SK-N-SH (cell line): Measurements from ENCODE around the gene BZW2. TPM values are rescaled to one million over a fixed set of nuclear protein-coding genes. Genes with fewer than 3 reads are reported as not detected.

Source experiments
- CTCF ChIA-PET: fragments of 300-600, 350-600 bp; formaldehyde crosslinking; extraction: SDS; loops from one replicate; lab custom pipeline; 2021; lab: Yijun Ruan, JAX
- POLR2A ChIA-PET: fragments of 350-600 bp; sonication (Branson Sonifier 250); formaldehyde crosslinking; extraction: SDS; loops from one replicate; lab custom pipeline; 2020; ENCODE audit warnings: antibody characterized with exemption, inconsistent platforms; lab: Yijun Ruan, JAX
- DNase-seq: peaks from one replicate; pipeline ENCODE4 v3.0.0; 2012
- H2AFZ ChIP-seq: fragments of 200-600 bp; sonication (generic); 2 replicates; pipeline ENCODE4 v1.8.1; 2016; ENCODE audit warnings: antibody characterized with exemption, mild to moderate bottlenecking, low read depth
- H3F3A ChIP-seq: fragments of 200-600 bp; sonication (generic); replicated peaks from 2 replicates; pipeline ENCODE3; 2016; ENCODE audit warnings: antibody characterized with exemption, mild to moderate bottlenecking; ENCODE audit not compliant: insufficient read depth
- H3K27ac ChIP-seq, 2 experiments: fragments of 200-500 bp in 1 of 2; fragments of 200-600 bp in 1 of 2; sonication (Bioruptor generic) in 1 of 2; sonication (generic), shearing (Covaris generic) in 1 of 2; 2 replicates each; pipeline versions ENCODE4 v1.5.1 to v1.6.1; 2014 to 2016; ENCODE audit warnings: low read depth in 2 of 2, inconsistent platforms in 1 of 2, low read length in 1 of 2, mild to moderate bottlenecking in 1 of 2, mixed read lengths in 1 of 2
- H3K27me3 ChIP-seq: fragments of 200-600 bp; sonication (generic), shearing (Covaris generic); 2 replicates; pipeline ENCODE4 v1.6.1; 2016; ENCODE audit warnings: mixed run types; ENCODE audit not compliant: insufficient read depth
- H3K36me3 ChIP-seq, 2 experiments: fragments of 200-500 bp in 1 of 2; fragments of 200-600 bp in 1 of 2; sonication (Bioruptor generic) in 1 of 2; sonication (generic) in 1 of 2; replicated peaks in 1 of 2; 2 replicates each; pipeline versions ENCODE3 to v1.5.1; 2014 to 2016; ENCODE audit warnings: low read length in 1 of 2, mild to moderate bottlenecking in 1 of 2; ENCODE audit not compliant: insufficient read depth in 2 of 2, control insufficient read depth in 1 of 2
- H3K4me1 ChIP-seq, 2 experiments: fragments of 200-500 bp in 1 of 2; fragments of 200-600 bp in 1 of 2; sonication (Bioruptor generic) in 1 of 2; sonication (generic), shearing (Covaris generic) in 1 of 2; 2 replicates each; pipeline versions ENCODE4 v1.5.1 to v1.6.1; 2014 to 2016; ENCODE audit warnings: low read depth in 1 of 2, low read length in 1 of 2, mixed run types in 1 of 2; ENCODE audit not compliant: insufficient read depth in 2 of 2, control insufficient read depth in 1 of 2
- H3K4me2 ChIP-seq: fragments of 200-600 bp; sonication (generic), shearing (Covaris generic); 2 replicates; pipeline ENCODE4 v1.6.1; 2017; ENCODE audit warnings: mixed run types
- H3K4me3 ChIP-seq, 2 experiments: fragments of 200-500 bp in 1 of 2; fragments of 200-600 bp in 1 of 2; sonication (Bioruptor generic) in 1 of 2; sonication (generic), shearing (Covaris generic) in 1 of 2; 2 replicates each; pipeline versions ENCODE4 v1.5.1 to v1.8.1; 2014 to 2016; ENCODE audit warnings: low read depth in 2 of 2, inconsistent platforms in 1 of 2, low read length in 1 of 2, mild to moderate bottlenecking in 1 of 2, mixed read lengths in 1 of 2, moderate library complexity in 1 of 2
- H3K79me2 ChIP-seq: fragments of 200-600 bp; sonication (generic); 2 replicates; pipeline ENCODE4 v1.8.1; 2017; ENCODE audit warnings: mild to moderate bottlenecking; ENCODE audit not compliant: insufficient read depth
- H3K9ac ChIP-seq: fragments of 200-600 bp; sonication (generic); 2 replicates; pipeline ENCODE4 v1.6.1; 2017; ENCODE audit warnings: mixed run types
- H3K9me2 ChIP-seq: fragments of 200-600 bp; sonication (generic); 2 replicates; pipeline ENCODE4 v1.6.1; 2017; ENCODE audit warnings: mixed run types
- H3K9me3 ChIP-seq: fragments of 200-600 bp; sonication (generic); 2 replicates; pipeline ENCODE4 v1.6.1; 2017; ENCODE audit warnings: mixed run types, mild to moderate bottlenecking, moderate library complexity
- H4K20me1 ChIP-seq: fragments of 200-600 bp; sonication (generic); 2 replicates; pipeline ENCODE4 v1.6.1; 2017; ENCODE audit warnings: mild to moderate bottlenecking, mixed run types; ENCODE audit not compliant: insufficient read depth
- ELF1 ChIP-seq: IDR thresholded peaks from 2 replicates; pipeline ENCODE4 v1.4.0; 2012
- FOSL2 ChIP-seq: IDR thresholded peaks from 2 replicates; pipeline ENCODE4 v1.4.0; 2012; ENCODE audit warnings: low read depth, mild to moderate bottlenecking, moderate library complexity, borderline replicate concordance
- FOXJ3 ChIP-seq: sonication (generic); formaldehyde crosslinking; IDR thresholded peaks from 2 replicates; pipeline ENCODE4 v1.5.1; 2020; ENCODE audit warnings: mild to moderate bottlenecking, missing genetic modification reagents
- FOXM1 ChIP-seq: IDR thresholded peaks from 2 replicates; pipeline ENCODE4 v1.4.0; 2012; ENCODE audit warnings: low read depth, mild to moderate bottlenecking
- GABPA ChIP-seq: IDR thresholded peaks from 2 replicates; pipeline ENCODE4 v1.4.0; 2012; ENCODE audit warnings: low read depth, mild to moderate bottlenecking
- GATA2 ChIP-seq: sonication (generic); formaldehyde crosslinking; IDR thresholded peaks from 2 replicates; pipeline ENCODE4 v1.5.0; 2020; ENCODE audit warnings: mild to moderate bottlenecking, missing genetic modification reagents
- MEF2A ChIP-seq: IDR thresholded peaks from 2 replicates; pipeline ENCODE4 v1.4.0; 2012; ENCODE audit warnings: low read depth, borderline replicate concordance
- MXI1 ChIP-seq: IDR thresholded peaks from 2 replicates; pipeline ENCODE4 v1.6.1; 2012; ENCODE audit warnings: mild to moderate bottlenecking, low read depth, low read length, improper control_type of control experiment
- NFIC ChIP-seq: IDR thresholded peaks from 2 replicates; pipeline ENCODE4 v1.4.0; 2012; ENCODE audit warnings: borderline replicate concordance
- POLR2AphosphoS5 ChIP-seq: IDR thresholded peaks from 2 replicates; pipeline ENCODE4 v1.6.1; 2012; ENCODE audit warnings: low read depth, low read length
- RAD21 ChIP-seq: IDR thresholded peaks from 2 replicates; pipeline ENCODE4 v1.6.1; 2012; ENCODE audit warnings: mild to moderate bottlenecking, low read length
- RFX5 ChIP-seq: IDR thresholded peaks from 2 replicates; pipeline ENCODE4 v1.6.1; 2012; ENCODE audit warnings: mild to moderate bottlenecking, improper control_type of control experiment, low read length
- SIN3A ChIP-seq: IDR thresholded peaks from 2 replicates; pipeline ENCODE4 v1.6.1; 2012; ENCODE audit warnings: low read depth, mild to moderate bottlenecking, low read length, moderate library complexity, borderline replicate concordance
- TEAD4 ChIP-seq: IDR thresholded peaks from 2 replicates; pipeline ENCODE4 v1.4.0; 2012; ENCODE audit warnings: mild to moderate bottlenecking, borderline replicate concordance; ENCODE audit not compliant: insufficient read depth
- USF1 ChIP-seq: IDR thresholded peaks from 2 replicates; pipeline ENCODE4 v1.4.0; 2012; ENCODE audit warnings: low read depth, borderline replicate concordance
- ZBTB33 ChIP-seq: IDR thresholded peaks from 2 replicates; pipeline ENCODE4 v1.4.0; 2012; ENCODE audit warnings: low read depth, borderline replicate concordance
- WGBS: methylation state at CpG from one replicate; pipeline ENCODE4 v1.1.6; 2017; ENCODE audit warnings: low lambda C conversion rate; 5-methylcytosine and 5-hydroxymethylcytosine counted together
- polyA plus RNA-seq, 3 experiments: library from polyadenylated mRNA; depleted of rRNA; stranded (reverse); fragments of >200 nt; gene quantifications; 2 replicates each; pipeline ENCODE4 v1.2.3, GENCODE V29; 2012
- TF ChIP-seq, protein P1 (sequence below): IDR thresholded peaks from 2 replicates; pipeline ENCODE4; 2012

The BZW2 gene
- polyA plus RNA-seq, 1 of the 3 experiments (the other 2 are of a cell fraction) = 71.9 TPM

- ChIA-PET POLR2A (no interaction called here), CTCF (interaction anchor here (0.9 to 1.6 kb wide), 4 partner anchors 13 to 46 kb away, joined by 3 to 6 read pairs (median 3); no protein-coding TSS in a partner anchor)
- WGBS = 95% methylated on average over 6 of the region's 6 CpGs
- Histone ChIP-seq H3K27ac (no peak overlapping the region), H3K4me3 (no peak overlapping the region; a peak in 1 of 4 replicates), H3K4me1 (peaks cover 0 to 14% of the 10 kb centered on the region in 2 experiments; a peak in 2 of 4 replicates), H2AFZ (no peak overlapping the region), H4K20me1 (no peaks in the 10 kb centered on the region), H3K4me2 (no peak overlapping the region), H3K9me3 (no peaks in the 10 kb centered on the region), H3K27me3 (no peaks in the 10 kb centered on the region), H3F3A (peaks cover 5% of the 10 kb centered on the region), H3K9me2 (no peaks in the 10 kb centered on the region), H3K36me3 (no peaks in the 10 kb centered on the region), H3K79me2 (no peaks in the 10 kb centered on the region), H3K9ac (no peak overlapping the region)
- TF ChIP-seq GABPA (no peak), TEAD4 (no peak), SIN3A (no peak), RAD21 (no peak), ZBTB33 (no peak), MEF2A (no peak), FOXM1 (no peak)
- no peak for DNase-seq
Measured at GRCh38 chr7:16754856-16755317, 108.9 kb downstream of the BZW2 start.

DNA sequence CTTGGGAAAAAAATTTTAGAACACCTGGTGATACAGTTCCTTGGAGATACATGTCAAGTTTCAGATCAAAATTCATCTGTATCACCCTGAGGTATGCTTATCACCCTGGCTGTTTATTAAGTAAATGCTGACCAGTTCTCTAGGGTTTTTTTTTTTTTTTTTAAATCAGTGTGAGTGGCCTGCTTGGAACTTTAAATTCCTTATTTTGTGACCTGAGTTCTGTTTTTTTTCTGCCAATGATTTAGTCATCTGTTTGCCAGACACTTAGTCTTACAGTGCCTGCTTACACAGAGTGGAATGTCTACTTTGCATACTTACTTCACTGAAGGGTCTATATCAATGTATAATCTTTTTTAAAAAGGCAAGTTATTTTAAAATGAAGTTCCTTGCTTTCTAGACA lies 109.4 kb downstream of the BZW2 start:
- Histone ChIP-seq H3K4me2 (no peak overlapping the region), H3F3A (peaks cover 5% of the 10 kb centered on the region), H3K79me2 (no peaks in the 10 kb centered on the region), H3K4me3 (no peak overlapping the region), H3K27me3 (no peaks in the 10 kb centered on the region), H3K27ac (no peak overlapping the region), H3K9me2 (no peaks in the 10 kb centered on the region), H3K4me1 (peaks cover 0 to 14% of the 10 kb centered on the region in 2 experiments; a peak in 2 of 4 replicates), H3K36me3 (no peaks in the 10 kb centered on the region), H3K9ac (no peak overlapping the region), H2AFZ (no peak overlapping the region), H4K20me1 (no peaks in the 10 kb centered on the region), H3K9me3 (no peaks in the 10 kb centered on the region)
- TF ChIP-seq FOSL2 = no peak
- no peak for TF ChIP-seq ELF1
- no peak for TF ChIP-seq MXI1
- TF ChIP-seq, protein P1, sequence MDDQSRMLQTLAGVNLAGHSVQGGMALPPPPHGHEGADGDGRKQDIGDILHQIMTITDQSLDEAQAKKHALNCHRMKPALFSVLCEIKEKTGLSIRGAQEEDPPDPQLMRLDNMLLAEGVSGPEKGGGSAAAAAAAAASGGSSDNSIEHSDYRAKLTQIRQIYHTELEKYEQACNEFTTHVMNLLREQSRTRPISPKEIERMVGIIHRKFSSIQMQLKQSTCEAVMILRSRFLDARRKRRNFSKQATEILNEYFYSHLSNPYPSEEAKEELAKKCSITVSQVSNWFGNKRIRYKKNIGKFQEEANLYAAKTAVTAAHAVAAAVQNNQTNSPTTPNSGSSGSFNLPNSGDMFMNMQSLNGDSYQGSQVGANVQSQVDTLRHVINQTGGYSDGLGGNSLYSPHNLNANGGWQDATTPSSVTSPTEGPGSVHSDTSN = no peak
- TF ChIP-seq RFX5 = no peak
- no peak for TF ChIP-seq FOXJ3 (CRISPR knock-in tag)
- no peak for TF ChIP-seq SIN3A
- TF ChIP-seq USF1 = no peak
- no peak for TF ChIP-seq NFIC
- TF ChIP-seq POLR2AphosphoS5 = no peak
- TF ChIP-seq GATA2 = no peak
- DNase-seq = no peak
- CTCF ChIA-PET = interaction anchor here (0.9 to 1.1 kb wide), 3 partner anchors 12 to 26 kb away, joined by 3 to 4 read pairs (median 3); no protein-coding TSS in a partner anchor
- POLR2A ChIA-PET = no interaction called here

Other genes starting within 250 kb of the BZW2 start
- 0.15 and 0.31 TPM in 2 replicates for gene CRPPA, start 224.6 kb upstream of the BZW2 start, polyA plus RNA-seq (2012; rRNA removed)
- gene SOSTDC1, start 180.4 kb upstream of the BZW2 start, polyA plus RNA-seq (2012; rRNA removed) = 0.13 and 0.81 TPM in 2 replicates
- gene LRRC72, start 119.4 kb upstream of the BZW2 start, polyA plus RNA-seq (2012; rRNA removed) = not detected in 2 replicates
- 15.8 and 22.4 TPM in 2 replicates for gene ANKMY2, start 427 bp upstream of the BZW2 start, polyA plus RNA-seq (2012; rRNA removed)
- 0.26 and 0.42 TPM in 2 replicates for gene TSPAN13, start 107.6 kb downstream of the BZW2 start, polyA plus RNA-seq (2012; rRNA removed)
- gene AGR2, start 158.8 kb downstream of the BZW2 start, polyA plus RNA-seq (2012; rRNA removed) = not detected in 2 replicates
- not detected in 2 replicates for gene AGR3, start 235.8 kb downstream of the BZW2 start, polyA plus RNA-seq (2012; rRNA removed)